Trophoblast cell (in vitro differentiated cells and primary cell): ENCODE data around the gene TNFAIP8L1.

Source experiments
- DNase-seq, 2 donors: peaks; one replicate each; pipeline ENCODE4 v3.0.0-alpha.2; 2016
- H2AFZ ChIP-seq: 2 replicates; pipeline ENCODE4 v1.6.1; 2013; ENCODE audit warnings: low read length, moderate library complexity, mild to moderate bottlenecking; ENCODE audit not compliant: insufficient read depth, poor library complexity
- H2AK5ac ChIP-seq: 2 replicates; pipeline ENCODE4 v1.6.1; 2013; ENCODE audit warnings: mild to moderate bottlenecking, low read length
- H2BK120ac ChIP-seq: 2 replicates; pipeline ENCODE4 v1.6.1; 2013; ENCODE audit warnings: low read length, mild to moderate bottlenecking, moderate library complexity; ENCODE audit not compliant: insufficient read depth, poor library complexity
- H2BK12ac ChIP-seq: 2 replicates; pipeline ENCODE4 v1.6.1; 2013; ENCODE audit warnings: mild to moderate bottlenecking, low read length, moderate library complexity
- H2BK5ac ChIP-seq: 2 replicates; pipeline ENCODE4 v1.6.1; 2013; ENCODE audit warnings: low read length, low read depth, moderate library complexity, mild to moderate bottlenecking; ENCODE audit not compliant: poor library complexity
- H3K14ac ChIP-seq: 2 replicates; pipeline ENCODE4 v1.6.1; 2013; ENCODE audit warnings: mild to moderate bottlenecking, low read length
- H3K18ac ChIP-seq: 2 replicates; pipeline ENCODE4 v1.6.1; 2013; ENCODE audit warnings: mild to moderate bottlenecking, low read length
- H3K23ac ChIP-seq: 2 replicates; pipeline ENCODE4 v1.6.1; 2013; ENCODE audit warnings: low read length
- H3K27ac ChIP-seq: 2 replicates; pipeline ENCODE4 v1.5.1; 2013; ENCODE audit warnings: low read depth, mild to moderate bottlenecking, inconsistent platforms, low read length, moderate library complexity
- H3K27me3 ChIP-seq: 2 replicates; pipeline ENCODE4 v1.6.1; 2013; ENCODE audit warnings: inconsistent platforms, mild to moderate bottlenecking, low read length, moderate library complexity; ENCODE audit not compliant: insufficient read depth
- H3K36me3 ChIP-seq, 2 experiments: 1 replicate in 1 of 2; 2 replicates in 1 of 2; pipeline ENCODE4 v1.6.1; 2013; ENCODE audit warnings: low read length in 2 of 2, mild to moderate bottlenecking in 2 of 2, moderate library complexity in 1 of 2; ENCODE audit not compliant: insufficient read depth in 2 of 2, control insufficient read depth in 1 of 2
- H3K4ac ChIP-seq: 2 replicates; pipeline ENCODE4 v1.6.1; 2013; ENCODE audit warnings: low read depth, mild to moderate bottlenecking, low read length, moderate library complexity
- H3K4me1 ChIP-seq, 2 experiments: 1 replicate in 1 of 2; 2 replicates in 1 of 2; pipeline ENCODE4 v1.6.1; 2013; ENCODE audit warnings: low read length in 2 of 2, mild to moderate bottlenecking in 2 of 2, moderate library complexity in 1 of 2; ENCODE audit not compliant: insufficient read depth in 2 of 2, control insufficient read depth in 1 of 2
- H3K4me2 ChIP-seq: 2 replicates; pipeline ENCODE4 v1.6.1; 2013; ENCODE audit warnings: inconsistent platforms, mild to moderate bottlenecking, low read length, moderate library complexity
- H3K4me3 ChIP-seq: 2 replicates; pipeline ENCODE4 v1.5.1; 2013; ENCODE audit warnings: mild to moderate bottlenecking, low read depth, low read length, inconsistent platforms
- H3K79me1 ChIP-seq: one replicate; pipeline ENCODE4 v1.6.1; 2013; ENCODE audit warnings: low read length
- H3K79me2 ChIP-seq: 2 replicates; pipeline ENCODE4 v1.6.1; 2013; ENCODE audit warnings: low read length, mild to moderate bottlenecking; ENCODE audit not compliant: control insufficient read depth, insufficient read depth, poor library complexity
- H3K9ac ChIP-seq: 2 replicates; pipeline ENCODE4 v1.6.1; 2013; ENCODE audit warnings: mild to moderate bottlenecking, low read length
- H3K9me3 ChIP-seq: 2 replicates; pipeline ENCODE4 v1.6.1; 2013; ENCODE audit warnings: low read depth, mild to moderate bottlenecking, control low read depth, inconsistent platforms, low read length; ENCODE audit not compliant: insufficient read depth
- H4K12ac ChIP-seq: 2 replicates; pipeline ENCODE4 v1.6.1; 2013; ENCODE audit warnings: low read depth, mild to moderate bottlenecking, low read length, moderate library complexity
- H4K8ac ChIP-seq: 2 replicates; pipeline ENCODE4 v1.6.1; 2013; ENCODE audit warnings: low read depth, mild to moderate bottlenecking, low read length, moderate library complexity
- H4K91ac ChIP-seq: one replicate; pipeline ENCODE4 v1.6.1; 2013; ENCODE audit warnings: low read depth, mild to moderate bottlenecking, low read length, moderate library complexity
- WGBS: extraction: QIAGEN DNeasy Blood & Tissue Kit; methylation state at CpG from one replicate; pipeline ENCODE4 v1.1.7; 2013; ENCODE audit warnings: missing lambda C conversion rate; ENCODE audit not compliant: insufficient read length, insufficient coverage; ENCODE audit errors: extremely low coverage; 5-methylcytosine and 5-hydroxymethylcytosine counted together

The TNFAIP8L1 gene

GRCh38 chr19:4697304-4697703 lies 58.0 kb downstream of the TNFAIP8L1 start:
- no peaks in the 10 kb centered on the region for H3K27me3 ChIP-seq
- no peak overlapping the region for H3K23ac ChIP-seq
- WGBS, result no CpG with 5 or more reads among the region's 14 CpGs

GRCh38 chr19:4699826-4700692 lies 60.7 kb downstream of the TNFAIP8L1 start:
- H4K8ac ChIP-seq, result no peak overlapping the region
- no peak overlapping the region for H2BK120ac ChIP-seq
- H4K91ac ChIP-seq, result no peak overlapping the region
- H4K12ac ChIP-seq, result no peak overlapping the region
- no CpG with 5 or more reads among the region's 33 CpGs for WGBS
- no peaks in the 10 kb centered on the region for H3K27me3 ChIP-seq
- no peak overlapping the region for H3K27ac ChIP-seq
- H3K9me3 ChIP-seq, result no peaks in the 10 kb centered on the region
- no peak overlapping the region for H3K14ac ChIP-seq
- no peak for DNase-seq
- peaks cover 77 to 86% of the 10 kb centered on the region in 2 experiments for H3K36me3 ChIP-seq
- no peak overlapping the region for H2BK12ac ChIP-seq
- no peak overlapping the region for H3K4me2 ChIP-seq
- H3K9ac ChIP-seq, result no peak overlapping the region
- H3K79me2 ChIP-seq, result no peaks in the 10 kb centered on the region
- no peaks in the 10 kb centered on the region for H3K79me1 ChIP-seq
- H3K4me3 ChIP-seq, result no peak overlapping the region
- H3K18ac ChIP-seq, result no peak overlapping the region
- no peak overlapping the region for H2AFZ ChIP-seq
- H3K23ac ChIP-seq, result no peak overlapping the region
- no peak overlapping the region for H2AK5ac ChIP-seq
- H3K4me1 ChIP-seq, result no peaks in the 10 kb centered on the region
- no peak overlapping the region for H2BK5ac ChIP-seq
- H3K4ac ChIP-seq, result no peak overlapping the region

More at GRCh38 chr19:4697304-4697703, 58.0 kb downstream of the TNFAIP8L1 start:
- H2AK5ac ChIP-seq, result no peak overlapping the region
- no peak overlapping the region for H2BK12ac ChIP-seq
- H3K9ac ChIP-seq, result no peak overlapping the region
- no peaks in the 10 kb centered on the region for H3K79me2 ChIP-seq
- H3K79me1 ChIP-seq, result no peaks in the 10 kb centered on the region
- H3K14ac ChIP-seq, result no peak overlapping the region
- H3K4ac ChIP-seq, result no peak overlapping the region
- no peak overlapping the region for H3K4me2 ChIP-seq
- H3K18ac ChIP-seq, result no peak overlapping the region
- H2BK5ac ChIP-seq, result no peak overlapping the region
- no peaks in the 10 kb centered on the region for H3K4me1 ChIP-seq
- H2BK120ac ChIP-seq, result no peak overlapping the region
- no peak for DNase-seq
- H4K8ac ChIP-seq, result no peak overlapping the region
- H3K4me3 ChIP-seq, result no peak overlapping the region
- H3K9me3 ChIP-seq, result no peaks in the 10 kb centered on the region
- peaks cover 84 to 89% of the 10 kb centered on the region in 2 experiments for H3K36me3 ChIP-seq
- no peak overlapping the region for H3K27ac ChIP-seq
- H4K12ac ChIP-seq, result no peak overlapping the region
- no peak overlapping the region for H2AFZ ChIP-seq
- no peak overlapping the region for H4K91ac ChIP-seq

GRCh38 chr19:4700693-4700970 lies 61.3 kb downstream of the TNFAIP8L1 start:
- H3K9me3 ChIP-seq, result no peaks in the 10 kb centered on the region
- no peaks in the 10 kb centered on the region for H3K27me3 ChIP-seq
- no peak overlapping the region for H3K4me2 ChIP-seq
- no peak overlapping the region for H2AFZ ChIP-seq
- peaks cover 73 to 85% of the 10 kb centered on the region in 2 experiments for H3K36me3 ChIP-seq
- no peak overlapping the region for H2BK12ac ChIP-seq
- H2BK5ac ChIP-seq, result no peak overlapping the region
- no peaks in the 10 kb centered on the region for H3K79me2 ChIP-seq
- no peak overlapping the region for H3K27ac ChIP-seq
- H4K8ac ChIP-seq, result no peak overlapping the region
- no peak overlapping the region for H3K14ac ChIP-seq
- no peak overlapping the region for H2AK5ac ChIP-seq
- no peak overlapping the region for H4K12ac ChIP-seq
- H3K4me3 ChIP-seq, result no peak overlapping the region
- H3K79me1 ChIP-seq, result no peaks in the 10 kb centered on the region
- WGBS, result no CpG with 5 or more reads among the region's 11 CpGs
- DNase-seq, result no peak
- H2BK120ac ChIP-seq, result no peak overlapping the region
- no peak overlapping the region for H4K91ac ChIP-seq
- no peaks in the 10 kb centered on the region for H3K4me1 ChIP-seq
- no peak overlapping the region for H3K9ac ChIP-seq
- H3K4ac ChIP-seq, result no peak overlapping the region
- H3K18ac ChIP-seq, result no peak overlapping the region
- no peak overlapping the region for H3K23ac ChIP-seq

- H2BK5ac ChIP-seq, result no peak overlapping the region
- H4K8ac ChIP-seq, result no peak overlapping the region
- no peaks in the 10 kb centered on the region for H3K9me3 ChIP-seq
- H2AFZ ChIP-seq, result no peak overlapping the region
- no peak overlapping the region for H2BK120ac ChIP-seq
- H3K27ac ChIP-seq, result no peak overlapping the region
- H3K79me2 ChIP-seq, result no peaks in the 10 kb centered on the region
- DNase-seq, result no peak
- peaks cover 77 to 85% of the 10 kb centered on the region in 2 experiments for H3K36me3 ChIP-seq
- H3K18ac ChIP-seq, result no peak overlapping the region
- H3K79me1 ChIP-seq, result no peaks in the 10 kb centered on the region
- no peak overlapping the region for H2AK5ac ChIP-seq
- H3K9ac ChIP-seq, result no peak overlapping the region
- no peak overlapping the region for H3K23ac ChIP-seq
- no CpG with 5 or more reads among the region's 8 CpGs for WGBS
- H3K14ac ChIP-seq, result no peak overlapping the region
- H3K4me1 ChIP-seq, result no peaks in the 10 kb centered on the region
- no peaks in the 10 kb centered on the region for H3K27me3 ChIP-seq
- no peak overlapping the region for H4K12ac ChIP-seq
- H3K4me2 ChIP-seq, result no peak overlapping the region
- no peak overlapping the region for H3K4ac ChIP-seq
- H2BK12ac ChIP-seq, result no peak overlapping the region
- H3K4me3 ChIP-seq, result no peak overlapping the region
- H4K91ac ChIP-seq, result no peak overlapping the region
These were observed 62.2 kb downstream of the TNFAIP8L1 start for GRCh38 chr19:4701557-4701956.
